K562 (cell line): ENCODE measurements around the gene SYNGR4. TPM values are rescaled to one million over a fixed set of nuclear protein-coding genes. Genes with fewer than 3 reads are reported as not detected.
A peak's percentile ranks its signal among the peaks of the same experiment; 100 is the strongest.

Experiments
- CBFB ChIP-seq: sonication (generic); formaldehyde crosslinking; IDR thresholded peaks from 2 replicates; pipeline ENCODE4 v1.4.0; 2020; ENCODE audit warnings: mild to moderate bottlenecking, missing genetic modification reagents
- LARP7 ChIP-seq: fragments of 450-650 bp; IDR thresholded peaks from 2 replicates; pipeline ENCODE4 v1.6.1; 2016
- NFIX ChIP-seq: fragments of 250-450 bp; sonication (Bioruptor Pico); IDR thresholded peaks from 2 replicates; pipeline ENCODE4 v1.4.0; 2020; ENCODE audit warnings: low read depth, mild to moderate bottlenecking, moderate library complexity
- SRSF3 ChIP-seq: fragments of 200-400 bp; formaldehyde crosslinking; IDR thresholded peaks from 2 replicates; pipeline ENCODE4 v1.6.1; 2016; ENCODE audit warnings: mild to moderate bottlenecking, low read length, moderate library complexity; ENCODE audit not compliant: insufficient read depth
- YY1 ChIP-seq, 3 experiments: IDR thresholded peaks; 2 replicates each; pipeline ENCODE4 v1.6.1; 2011; ENCODE audit warnings: low read length in 2 of 3, mild to moderate bottlenecking in 2 of 3, moderate library complexity in 2 of 3, borderline replicate concordance in 1 of 3, control low read depth in 1 of 3, low read depth in 1 of 3; ENCODE audit not compliant: insufficient read depth in 3 of 3, insufficient replicate concordance in 2 of 3, control insufficient read depth in 1 of 3, insufficient read length in 1 of 3; ENCODE audit errors: extremely low read depth in 1 of 3
- ZNF354B ChIP-seq: fragments of 250-450 bp; sonication (Bioruptor Pico); IDR thresholded peaks from 2 replicates; pipeline ENCODE4 v1.4.0; 2020
- polyA plus RNA-seq, 8 experiments: library from polyadenylated mRNA; depleted of rRNA in 4 of 8; stranded (reverse) in 5 of 8; unstranded in 3 of 8; fragments of >200 nt; fragmentation: Nextera tagmentation in 2 of 8; fragmentation: Illumina TruSeq in 1 of 8; extraction: Ambion mirVana in 2 of 8; extraction: Trizol in 1 of 8; gene quantifications; 2 replicates each; pipeline versions ENCODE4 v1.2.1 to v1.2.3, GENCODE V29; 2011 to 2014; ENCODE audit warnings: inconsistent platforms in 1 of 8, missing spikeins in 1 of 8
- total RNA-seq, 7 experiments: library from RNA; depleted of rRNA in 6 of 7; stranded (reverse); fragments of >200 nt in 6 of 7; fragmentation: Illumina TruSeq in 2 of 7; extraction: Trizol in 2 of 7; gene quantifications; 2 replicates each; pipeline versions ENCODE4 v1.2.1 to v1.2.3, GENCODE V29; 2011 to 2021; ENCODE audit warnings: low replicate concordance in 1 of 7
- TF ChIP-seq, protein P1 (sequence below), 2 experiments: fragments of 450-650 bp; IDR thresholded peaks; 2 replicates each; pipeline ENCODE4 v1.6.1; 2016; ENCODE audit warnings: mild to moderate bottlenecking in 2 of 2, borderline replicate concordance in 1 of 2, low read depth in 1 of 2, moderate library complexity in 1 of 2

The SYNGR4 gene
- total and polyA plus RNA-seq, 9 of the 15 experiments (the other 6 are each of a cell fraction or from before 2014, with no cell fraction given) = 0.07 to 0.14 TPM; not detected in 7

DNA sequence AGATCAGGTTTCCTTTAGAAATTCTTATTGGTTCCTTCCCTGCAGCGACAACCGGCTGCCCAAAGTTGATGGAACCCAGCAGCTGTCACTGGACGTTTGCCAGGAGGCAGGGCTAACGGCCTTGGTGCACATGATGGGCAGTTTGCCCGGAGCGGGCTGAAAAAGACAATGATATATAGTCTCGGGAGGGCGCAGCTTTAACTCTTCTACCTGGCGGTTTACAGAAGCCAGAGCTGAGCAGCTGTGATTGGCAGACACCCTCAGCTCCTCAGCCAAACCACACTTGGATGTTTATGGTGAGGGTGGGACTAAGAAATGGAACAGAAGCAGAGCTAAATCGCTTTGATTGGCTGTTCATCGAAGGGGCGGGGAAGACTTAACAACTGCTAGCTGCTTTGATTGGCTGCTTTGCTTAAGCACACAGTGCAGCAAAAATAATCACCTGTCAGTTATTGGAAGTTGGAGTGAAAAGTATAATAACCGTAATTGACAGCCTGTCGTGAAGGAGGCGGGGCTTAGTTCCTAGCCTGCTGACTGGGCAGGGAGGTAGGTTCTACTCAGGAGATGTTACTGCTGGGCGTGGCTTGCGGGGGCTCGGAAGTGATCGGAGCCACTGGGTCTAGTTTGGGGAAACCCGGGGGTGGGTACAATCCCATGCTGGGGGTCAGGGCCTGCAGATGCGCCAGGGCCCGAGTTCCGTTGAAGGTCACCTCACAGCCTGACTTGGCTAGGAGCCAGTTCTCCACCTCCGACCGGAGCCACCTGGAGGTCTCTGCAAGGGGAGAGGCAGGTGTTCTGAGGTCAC, 31.3 kb upstream of the SYNGR4 start (continued):
- 0 out of 2 replicates have a peak, but pooled peaks have one; percentile 65 for TF ChIP-seq SRSF3
- TF ChIP-seq, protein P1, sequence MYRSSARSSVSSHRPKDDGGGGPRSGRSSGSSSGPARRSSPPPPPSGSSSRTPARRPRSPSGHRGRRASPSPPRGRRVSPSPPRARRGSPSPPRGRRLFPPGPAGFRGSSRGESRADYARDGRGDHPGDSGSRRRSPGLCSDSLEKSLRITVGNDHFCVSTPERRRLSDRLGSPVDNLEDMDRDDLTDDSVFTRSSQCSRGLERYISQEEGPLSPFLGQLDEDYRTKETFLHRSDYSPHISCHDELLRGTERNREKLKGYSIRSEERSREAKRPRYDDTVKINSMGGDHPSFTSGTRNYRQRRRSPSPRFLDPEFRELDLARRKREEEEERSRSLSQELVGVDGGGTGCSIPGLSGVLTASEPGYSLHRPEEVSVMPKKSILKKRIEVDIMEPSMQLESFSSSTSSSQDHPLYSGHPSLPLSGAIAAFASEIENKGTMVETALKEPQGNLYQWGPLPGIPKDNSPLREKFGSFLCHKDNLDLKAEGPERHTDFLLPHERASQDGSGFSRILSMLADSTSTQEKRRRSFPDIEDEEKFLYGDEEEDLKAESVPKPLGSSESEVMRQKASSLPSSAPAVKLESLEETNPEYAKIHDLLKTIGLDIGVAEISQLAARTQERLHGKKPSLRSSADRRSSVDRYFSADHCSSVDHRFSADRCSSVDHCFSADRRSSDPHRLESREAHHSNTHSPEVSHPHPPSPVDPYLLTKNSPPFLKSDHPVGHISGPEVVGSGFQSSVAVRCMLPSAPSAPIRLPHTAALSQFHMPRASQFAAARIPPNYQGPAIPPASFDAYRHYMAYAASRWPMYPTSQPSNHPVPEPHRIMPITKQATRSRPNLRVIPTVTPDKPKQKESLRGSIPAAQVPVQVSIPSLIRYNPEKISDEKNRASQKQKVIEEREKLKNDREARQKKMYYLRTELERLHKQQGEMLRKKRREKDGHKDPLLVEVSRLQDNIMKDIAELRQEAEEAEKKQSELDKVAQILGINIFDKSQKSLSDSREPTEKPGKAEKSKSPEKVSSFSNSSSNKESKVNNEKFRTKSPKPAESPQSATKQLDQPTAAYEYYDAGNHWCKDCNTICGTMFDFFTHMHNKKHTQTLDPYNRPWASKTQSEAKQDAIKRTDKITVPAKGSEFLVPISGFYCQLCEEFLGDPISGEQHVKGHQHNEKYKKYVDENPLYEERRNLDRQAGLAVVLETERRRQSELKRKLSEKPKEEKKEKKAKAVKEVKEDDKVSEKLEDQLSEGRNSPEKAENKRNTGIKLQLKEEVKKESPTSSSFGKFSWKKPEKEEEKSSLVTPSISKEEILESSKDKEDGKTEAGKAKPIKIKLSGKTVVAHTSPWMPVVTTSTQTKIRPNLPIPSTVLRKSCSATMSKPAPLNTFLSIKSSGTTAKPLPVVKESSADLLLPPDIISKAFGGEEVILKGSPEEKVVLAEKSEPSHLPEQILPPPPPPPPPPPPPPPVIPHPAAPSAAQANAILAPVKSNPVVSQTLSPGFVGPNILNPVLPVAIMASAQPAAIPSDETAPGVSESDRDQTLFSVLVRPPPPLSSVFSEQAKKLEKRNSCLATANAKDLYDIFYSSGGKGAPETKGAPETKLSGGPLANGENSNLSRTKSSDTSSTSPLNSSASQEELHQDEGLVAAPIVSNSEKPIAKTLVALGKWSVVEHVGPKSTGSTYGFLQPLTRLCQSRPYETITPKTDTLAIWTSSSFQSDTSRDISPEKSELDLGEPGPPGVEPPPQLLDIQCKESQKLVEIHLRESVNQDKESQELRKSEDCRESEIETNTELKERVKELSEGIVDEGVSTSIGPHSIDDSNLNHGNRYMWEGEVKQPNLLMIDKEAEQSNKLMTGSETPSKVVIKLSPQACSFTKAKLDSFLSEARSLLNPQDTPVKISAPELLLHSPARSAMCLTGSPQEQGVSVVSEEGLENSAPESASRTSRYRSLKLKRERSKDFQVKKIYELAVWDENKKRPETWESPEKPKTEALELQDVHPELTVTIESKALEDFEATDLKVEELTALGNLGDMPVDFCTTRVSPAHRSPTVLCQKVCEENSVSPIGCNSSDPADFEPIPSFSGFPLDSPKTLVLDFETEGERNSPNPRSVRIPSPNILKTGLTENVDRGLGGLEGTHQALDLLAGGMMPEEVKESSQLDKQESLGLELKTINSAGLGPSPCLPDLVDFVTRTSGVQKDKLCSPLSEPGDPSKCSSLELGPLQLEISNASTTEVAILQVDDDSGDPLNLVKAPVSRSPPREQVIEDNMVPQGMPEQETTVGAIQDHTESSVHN (IDR thresholded peaks at IDR 0.05; ENCODE audit: borderline replicate concordance in 1 of 2, low read depth in 1 of 2) = peak in 1 of 2 experiments; percentile 74; a peak in 2 of 4 replicates
- no peak for TF ChIP-seq LARP7
- TF ChIP-seq ZNF354B (CRISPR knock-in tag) = no peak
- TF ChIP-seq NFIX (CRISPR knock-in tag) = peak; percentile 68
- peak in 2 of 3 experiments; percentile 35 to 36 for TF ChIP-seq YY1 (IDR thresholded peaks at IDR 0.05; ENCODE audit: borderline replicate concordance in 1 of 3, control insufficient read depth in 1 of 3, extremely low read depth in 1 of 3, insufficient read depth in 3 of 3, insufficient read length in 1 of 3, insufficient replicate concordance in 2 of 3, low read depth in 1 of 3, low read length in 2 of 3)
- no peak for TF ChIP-seq CBFB (CRISPR knock-in tag)
